ENCODE results near the gene ANKRD11.

DNA sequence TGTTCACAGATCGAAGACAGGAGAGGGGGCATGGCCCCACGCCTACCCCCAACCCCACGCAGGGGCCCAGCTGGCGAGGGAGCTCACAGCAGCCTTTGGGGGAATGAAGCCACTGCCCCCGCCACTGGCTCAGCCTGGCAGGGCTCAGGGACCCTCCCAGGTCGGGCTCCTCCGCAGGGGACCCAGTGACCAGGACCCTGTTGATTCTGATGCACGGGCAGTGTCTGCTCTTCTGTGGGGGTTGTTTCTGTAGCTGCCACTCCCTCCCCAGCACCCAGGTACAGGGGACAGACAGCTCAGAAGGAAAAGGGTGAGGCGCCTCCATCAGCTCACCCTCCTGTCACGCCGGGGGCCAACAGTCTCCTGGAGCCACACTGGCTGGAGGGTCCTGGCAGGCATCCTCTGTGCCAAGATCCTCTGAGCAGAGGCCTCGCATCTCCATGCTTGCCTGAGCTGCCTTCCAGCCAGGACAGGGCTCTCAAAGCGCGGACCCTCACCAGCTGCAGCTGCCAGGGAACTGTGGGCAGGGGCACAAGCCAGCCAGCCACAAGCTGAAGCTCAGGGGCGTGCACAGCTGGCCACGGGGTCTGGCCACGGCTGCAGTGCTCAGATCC lies 223.7 kb downstream of the ANKRD11 start:
- TF ChIP-seq ELF1 (IDR thresholded peaks at IDR 0.05; ENCODE audit: borderline replicate concordance, low read depth) = no peak
- TF ChIP-seq, protein P1, sequence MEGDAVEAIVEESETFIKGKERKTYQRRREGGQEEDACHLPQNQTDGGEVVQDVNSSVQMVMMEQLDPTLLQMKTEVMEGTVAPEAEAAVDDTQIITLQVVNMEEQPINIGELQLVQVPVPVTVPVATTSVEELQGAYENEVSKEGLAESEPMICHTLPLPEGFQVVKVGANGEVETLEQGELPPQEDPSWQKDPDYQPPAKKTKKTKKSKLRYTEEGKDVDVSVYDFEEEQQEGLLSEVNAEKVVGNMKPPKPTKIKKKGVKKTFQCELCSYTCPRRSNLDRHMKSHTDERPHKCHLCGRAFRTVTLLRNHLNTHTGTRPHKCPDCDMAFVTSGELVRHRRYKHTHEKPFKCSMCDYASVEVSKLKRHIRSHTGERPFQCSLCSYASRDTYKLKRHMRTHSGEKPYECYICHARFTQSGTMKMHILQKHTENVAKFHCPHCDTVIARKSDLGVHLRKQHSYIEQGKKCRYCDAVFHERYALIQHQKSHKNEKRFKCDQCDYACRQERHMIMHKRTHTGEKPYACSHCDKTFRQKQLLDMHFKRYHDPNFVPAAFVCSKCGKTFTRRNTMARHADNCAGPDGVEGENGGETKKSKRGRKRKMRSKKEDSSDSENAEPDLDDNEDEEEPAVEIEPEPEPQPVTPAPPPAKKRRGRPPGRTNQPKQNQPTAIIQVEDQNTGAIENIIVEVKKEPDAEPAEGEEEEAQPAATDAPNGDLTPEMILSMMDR (IDR thresholded peaks at IDR 0.05 in 2 of 3, conservative IDR thresholded peaks at IDR 0.05 in 1 of 3; ENCODE audit: borderline replicate concordance in 1 of 3, insufficient read depth in 1 of 3, low read depth in 2 of 3, low read length in 2 of 3) = no peak
- TF ChIP-seq POLR2A (IDR thresholded peaks at IDR 0.05; ENCODE audit: borderline replicate concordance, extremely low read depth, insufficient read depth, insufficient read length) = no peak
- no peak for TF ChIP-seq EZH2 (IDR thresholded peaks at IDR 0.05)
- no peak for TF ChIP-seq ZNF274 (IDR thresholded peaks at IDR 0.05; ENCODE audit: low read depth, low read length)
- peak; percentile 55 for TF ChIP-seq POLR2AphosphoS5 (IDR thresholded peaks at IDR 0.05; ENCODE audit: low read depth, low read length)
- TF ChIP-seq SRF (IDR thresholded peaks at IDR 0.05; ENCODE audit: low read depth) = no peak

Measured in HCT116 (cell line).